Liver (tissue), 9 donors: ENCODE data around the gene HIP1. TPM values are rescaled to one million over a fixed set of nuclear protein-coding genes. Genes with fewer than 3 reads are reported as not detected.
A peak's percentile ranks its signal among the peaks of the same experiment; 100 is the strongest.

ENCODE experiments used
- DNase-seq: peaks from one replicate; pipeline ENCODE4 v3.0.0-alpha.2; 2017; ENCODE audit warnings: low spot score
- H3K27ac ChIP-seq, 2 donors: one replicate each; pipeline ENCODE4 v1.7.0; 2013; ENCODE audit warnings: inconsistent platforms in 2 of 2, low read length in 2 of 2, control low read depth in 1 of 2, low read depth in 1 of 2, mild to moderate bottlenecking in 1 of 2
- H3K27me3 ChIP-seq, 4 donors: one replicate each; pipeline versions ENCODE4 v1.6.1 to v1.7.0; 2013; ENCODE audit warnings: low read length in 3 of 4, inconsistent platforms in 1 of 4, mild to moderate bottlenecking in 1 of 4, moderate library complexity in 1 of 4; ENCODE audit not compliant: control insufficient read depth in 4 of 4, insufficient read depth in 4 of 4
- H3K36me3 ChIP-seq, 4 donors: one replicate each; pipeline versions ENCODE4 v1.6.1 to v1.7.0; 2013; ENCODE audit warnings: low read length in 3 of 4, mild to moderate bottlenecking in 3 of 4, low read depth in 1 of 4, moderate library complexity in 1 of 4; ENCODE audit not compliant: control insufficient read depth in 4 of 4, insufficient read depth in 3 of 4
- H3K4me1 ChIP-seq, 4 donors: one replicate each; pipeline versions ENCODE4 v1.6.1 to v1.7.0; 2013; ENCODE audit warnings: low read length in 3 of 4, mild to moderate bottlenecking in 3 of 4, moderate library complexity in 1 of 4; ENCODE audit not compliant: control insufficient read depth in 4 of 4, insufficient read depth in 4 of 4
- H3K4me3 ChIP-seq, 3 donors: one replicate each; pipeline versions ENCODE4 v1.6.1 to v1.7.0; 2013; ENCODE audit warnings: low read length in 3 of 3, control low read depth in 1 of 3, low read depth in 1 of 3, mild to moderate bottlenecking in 1 of 3
- H3K9ac ChIP-seq, 2 donors: one replicate each; pipeline ENCODE4 v1.7.0; 2013; ENCODE audit warnings: low read length in 2 of 2, mild to moderate bottlenecking in 2 of 2, moderate library complexity in 2 of 2, control low read depth in 1 of 2, low read depth in 1 of 2
- H3K9me3 ChIP-seq, 4 donors: one replicate each; pipeline versions ENCODE4 v1.6.1 to v1.7.0; 2013; ENCODE audit warnings: low read length in 3 of 4; ENCODE audit not compliant: control insufficient read depth in 4 of 4
- EGR1 ChIP-seq, 2 donors: IDR thresholded peaks; 2 replicates each; pipeline ENCODE4 v1.6.1; 2016 to 2018; ENCODE audit warnings: antibody characterized with exemption in 2 of 2, low read depth in 2 of 2
- FOXA1 ChIP-seq: IDR thresholded peaks from 2 replicates; pipeline ENCODE4 v1.6.1; 2016; ENCODE audit warnings: antibody characterized with exemption
- FOXA2 ChIP-seq: IDR thresholded peaks from 2 replicates; pipeline ENCODE4 v1.6.1; 2016; ENCODE audit warnings: antibody characterized with exemption
- GABPA ChIP-seq, 2 donors: IDR thresholded peaks in 1 of 2; conservative IDR thresholded peaks in 1 of 2; 2 replicates each; pipeline ENCODE4 v1.6.1; 2016; ENCODE audit warnings: antibody characterized with exemption in 2 of 2, mild to moderate bottlenecking in 1 of 2, moderate library complexity in 1 of 2
- HNF4A ChIP-seq, 2 donors: conservative IDR thresholded peaks; 2 replicates each; pipeline ENCODE4 v1.6.1; 2016; ENCODE audit warnings: antibody characterized with exemption in 2 of 2, mild to moderate bottlenecking in 2 of 2
- HNF4G ChIP-seq: IDR thresholded peaks from 2 replicates; pipeline ENCODE4 v1.6.1; 2016; ENCODE audit warnings: antibody characterized with exemption
- JUND ChIP-seq, 2 donors: IDR thresholded peaks; 2 replicates each; pipeline ENCODE4 v1.6.1; 2016; ENCODE audit warnings: antibody characterized with exemption in 2 of 2
- NR2F2 ChIP-seq: IDR thresholded peaks from 2 replicates; pipeline ENCODE4 v1.6.1; 2016; ENCODE audit warnings: antibody characterized with exemption
- RAD21 ChIP-seq, 2 donors: IDR thresholded peaks; 2 replicates each; pipeline ENCODE4 v1.6.1; 2016; ENCODE audit warnings: antibody characterized with exemption in 2 of 2, mild to moderate bottlenecking in 2 of 2
- RXRA ChIP-seq, 2 donors: IDR thresholded peaks; 2 replicates each; pipeline ENCODE4 v1.6.1; 2017 to 2018; ENCODE audit warnings: antibody characterized with exemption in 2 of 2, mild to moderate bottlenecking in 1 of 2
- SP1 ChIP-seq: IDR thresholded peaks from 2 replicates; pipeline ENCODE4 v1.6.1; 2018; ENCODE audit warnings: antibody characterized with exemption, mild to moderate bottlenecking
- TAF1 ChIP-seq: conservative IDR thresholded peaks from 2 replicates; pipeline ENCODE4 v1.6.1; 2016; ENCODE audit warnings: antibody characterized with exemption, mild to moderate bottlenecking
- YY1 ChIP-seq: IDR thresholded peaks from 2 replicates; pipeline ENCODE4 v1.6.1; 2016; ENCODE audit warnings: antibody characterized with exemption, mild to moderate bottlenecking
- ZBTB33 ChIP-seq: IDR thresholded peaks from 2 replicates; pipeline ENCODE4 v1.6.1; 2016; ENCODE audit warnings: antibody characterized with exemption
- WGBS: extraction: QIAGEN DNeasy Blood & Tissue Kit; methylation state at CpG from one replicate; pipeline ENCODE4 v1.1.7; 2013; 5-methylcytosine and 5-hydroxymethylcytosine counted together
- polyA plus RNA-seq, 2 donors: library from polyadenylated mRNA; stranded (reverse) in 1 of 2; unstranded in 1 of 2; fragments of 200-250 nt in 1 of 2; fragments of >200 nt in 1 of 2; fragmentation: Nextera tagmentation in 1 of 2; extraction: Ambion mirVana in 1 of 2; gene quantifications; one replicate each; pipeline versions ENCODE4 v1.2.1 to v1.2.3, GENCODE V29; 2013 to 2015
- total RNA-seq, 2 donors: library from RNA; depleted of rRNA; stranded (reverse); fragments of >200 nt; gene quantifications; one replicate each; pipeline ENCODE4 v1.2.3, GENCODE V29; 2014
- TF ChIP-seq, protein P1 (sequence below): IDR thresholded peaks from 2 replicates; pipeline ENCODE4 v1.6.1; 2016; ENCODE audit warnings: antibody characterized with exemption, mild to moderate bottlenecking
- TF ChIP-seq, protein P2 (sequence below): IDR thresholded peaks from 2 replicates; pipeline ENCODE4 v1.6.1; 2016; ENCODE audit warnings: antibody characterized with exemption
- TF ChIP-seq, protein P3 (sequence below): IDR thresholded peaks from 2 replicates; pipeline ENCODE4 v1.6.1; 2016; ENCODE audit warnings: antibody characterized with exemption
- donor health status: healthy.
- donor health status: healthy.
- donor health status: healthy.
- donor health status: healthy.
- donor health status: healthy.

HIP1 gene
- total and polyA plus RNA-seq, 4 donors, result 3.8 to 13.6 (median 7.8) TPM

- no peak overlapping the region for H3K9ac ChIP-seq
- H3K4me1 ChIP-seq, result peaks cover 0 to 10% (median 4%) of the 10 kb centered on the region in 4 donors
- no peak overlapping the region for H3K4me3 ChIP-seq
- TF ChIP-seq SP1 (no peak), FOXA1 (no peak), EGR1 (IDR thresholded peaks at IDR 0.05; ENCODE audit: low read depth in 2 of 2) (no peak), FOXA2 (no peak), ZBTB33 (no peak), RAD21 (IDR thresholded peaks at IDR 0.05) (no peak), GABPA (IDR thresholded peaks at IDR 0.05 in 1 of 2, conservative IDR thresholded peaks at IDR 0.05 in 1 of 2) (no peak), HNF4A (conservative IDR thresholded peaks at IDR 0.05) (no peak), HNF4G (no peak), NR2F2 (no peak)
- TF ChIP-seq, protein P1, sequence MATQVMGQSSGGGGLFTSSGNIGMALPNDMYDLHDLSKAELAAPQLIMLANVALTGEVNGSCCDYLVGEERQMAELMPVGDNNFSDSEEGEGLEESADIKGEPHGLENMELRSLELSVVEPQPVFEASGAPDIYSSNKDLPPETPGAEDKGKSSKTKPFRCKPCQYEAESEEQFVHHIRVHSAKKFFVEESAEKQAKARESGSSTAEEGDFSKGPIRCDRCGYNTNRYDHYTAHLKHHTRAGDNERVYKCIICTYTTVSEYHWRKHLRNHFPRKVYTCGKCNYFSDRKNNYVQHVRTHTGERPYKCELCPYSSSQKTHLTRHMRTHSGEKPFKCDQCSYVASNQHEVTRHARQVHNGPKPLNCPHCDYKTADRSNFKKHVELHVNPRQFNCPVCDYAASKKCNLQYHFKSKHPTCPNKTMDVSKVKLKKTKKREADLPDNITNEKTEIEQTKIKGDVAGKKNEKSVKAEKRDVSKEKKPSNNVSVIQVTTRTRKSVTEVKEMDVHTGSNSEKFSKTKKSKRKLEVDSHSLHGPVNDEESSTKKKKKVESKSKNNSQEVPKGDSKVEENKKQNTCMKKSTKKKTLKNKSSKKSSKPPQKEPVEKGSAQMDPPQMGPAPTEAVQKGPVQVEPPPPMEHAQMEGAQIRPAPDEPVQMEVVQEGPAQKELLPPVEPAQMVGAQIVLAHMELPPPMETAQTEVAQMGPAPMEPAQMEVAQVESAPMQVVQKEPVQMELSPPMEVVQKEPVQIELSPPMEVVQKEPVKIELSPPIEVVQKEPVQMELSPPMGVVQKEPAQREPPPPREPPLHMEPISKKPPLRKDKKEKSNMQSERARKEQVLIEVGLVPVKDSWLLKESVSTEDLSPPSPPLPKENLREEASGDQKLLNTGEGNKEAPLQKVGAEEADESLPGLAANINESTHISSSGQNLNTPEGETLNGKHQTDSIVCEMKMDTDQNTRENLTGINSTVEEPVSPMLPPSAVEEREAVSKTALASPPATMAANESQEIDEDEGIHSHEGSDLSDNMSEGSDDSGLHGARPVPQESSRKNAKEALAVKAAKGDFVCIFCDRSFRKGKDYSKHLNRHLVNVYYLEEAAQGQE, result no peak
- TF ChIP-seq, protein P2, sequence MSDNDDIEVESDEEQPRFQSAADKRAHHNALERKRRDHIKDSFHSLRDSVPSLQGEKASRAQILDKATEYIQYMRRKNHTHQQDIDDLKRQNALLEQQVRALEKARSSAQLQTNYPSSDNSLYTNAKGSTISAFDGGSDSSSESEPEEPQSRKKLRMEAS, result no peak
- TF ChIP-seq, protein P3, sequence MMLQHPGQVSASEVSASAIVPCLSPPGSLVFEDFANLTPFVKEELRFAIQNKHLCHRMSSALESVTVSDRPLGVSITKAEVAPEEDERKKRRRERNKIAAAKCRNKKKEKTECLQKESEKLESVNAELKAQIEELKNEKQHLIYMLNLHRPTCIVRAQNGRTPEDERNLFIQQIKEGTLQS, result no peak
- WGBS, result 91% methylated on average over 4 of the region's 4 CpGs
- H3K36me3 ChIP-seq, result no peaks in the 10 kb centered on the region
- no peaks in the 10 kb centered on the region for H3K27me3 ChIP-seq
- H3K27ac ChIP-seq, result no peak overlapping the region
- H3K9me3 ChIP-seq, result no peaks in the 10 kb centered on the region
- DNase-seq, result no peak
These were observed 125.4 kb downstream of the HIP1 start for GRCh38 chr7:75613351-75613750.

- Histone ChIP-seq H3K36me3 (no peaks in the 10 kb centered on the region), H3K4me3 (peak overlapping the region in 2 of 3 donors; percentile 50 to 67), H3K9ac (peak overlapping the region in 1 of 2 donors; percentile 24), H3K27ac (peak overlapping the region; percentile 64 to 81), H3K9me3 (no peaks in the 10 kb centered on the region), H3K4me1 (peaks cover 0 to 10% (median 4%) of the 10 kb centered on the region in 4 donors), H3K27me3 (no peaks in the 10 kb centered on the region)
- 21% methylated on average over 16 of the region's 16 CpGs for WGBS
- no peak for DNase-seq
- TF ChIP-seq, protein P2, result peak; percentile 88
- TF ChIP-seq YY1 (peak; percentile 93), HNF4G (no peak), TAF1 (peak; percentile 77), RXRA (IDR thresholded peaks at IDR 0.05) (peak; percentile 77 to 84), GABPA (IDR thresholded peaks at IDR 0.05 in 1 of 2, conservative IDR thresholded peaks at IDR 0.05 in 1 of 2) (peak; percentile 59 to 89), EGR1 (IDR thresholded peaks at IDR 0.05; ENCODE audit: low read depth in 2 of 2) (peak; percentile 40 to 59), NR2F2 (peak; percentile 80), JUND (IDR thresholded peaks at IDR 0.05) (peak in 1 of 2 donors; percentile 49), ZBTB33 (peak; percentile 72), HNF4A (conservative IDR thresholded peaks at IDR 0.05) (peak in 1 of 2 donors; percentile 64), FOXA1 (peak; percentile 36), RAD21 (IDR thresholded peaks at IDR 0.05) (peak; percentile 60 to 68), FOXA2 (no peak), SP1 (peak; percentile 93)
- TF ChIP-seq, protein P3, result no peak
- TF ChIP-seq, protein P1, result peak; percentile 75
These were observed 127.1 kb downstream of the HIP1 start for GRCh38 chr7:75611557-75612178.
